ENCODE data around the gene GRIN1.
A peak's percentile ranks its signal among the peaks of the same experiment; 100 is the strongest.

- TF ChIP-seq CTCF (conservative IDR thresholded peaks at IDR 0.05; ENCODE audit: low read length) (peak; percentile 65), EZH2phosphoT487 (IDR thresholded peaks at IDR 0.05; ENCODE audit: borderline replicate concordance, low read depth, low read length) (no peak)
These were observed 36.5 kb downstream of the GRIN1 start for GRCh38 chr9:137175345-137175961.
